Thymus (tissue), 11 donors: ENCODE results near the gene ICAM2. TPM values are rescaled to one million over a fixed set of nuclear protein-coding genes. Genes with fewer than 3 reads are reported as not detected.
"Not testable (repeated sequence)": the region's sequence is repeated elsewhere in the genome, so short reads cannot be mapped to it uniquely, and the experiment has no call there.

ENCODE experiments used
- DNase-seq, 9 donors: peaks; one replicate each; pipeline ENCODE4 v3.0.0-alpha.2; 2013; ENCODE audit warnings: low spot score in 9 of 9, low read depth in 6 of 9, missing footprints in 1 of 9
- H3K27ac ChIP-seq, 2 donors: one replicate each; pipeline ENCODE4 v1.5.1; 2013; ENCODE audit warnings: control low read depth in 1 of 2, low read depth in 1 of 2, low read length in 1 of 2, mild to moderate bottlenecking in 1 of 2, moderate library complexity in 1 of 2
- H3K27me3 ChIP-seq, 2 donors: one replicate each; pipeline ENCODE4 v1.5.1; 2013; ENCODE audit warnings: low read length in 1 of 2; ENCODE audit not compliant: control insufficient read depth in 2 of 2, insufficient read depth in 1 of 2
- H3K36me3 ChIP-seq, 2 donors: one replicate each; pipeline ENCODE4 v1.5.1; 2013; ENCODE audit warnings: low read length in 1 of 2, mild to moderate bottlenecking in 1 of 2, moderate library complexity in 1 of 2; ENCODE audit not compliant: control insufficient read depth in 2 of 2, insufficient read depth in 2 of 2
- H3K4me1 ChIP-seq, 2 donors: one replicate each; pipeline ENCODE4 v1.5.1; 2013; ENCODE audit warnings: low read length in 2 of 2; ENCODE audit not compliant: control insufficient read depth in 2 of 2, insufficient read depth in 2 of 2
- H3K4me3 ChIP-seq, 2 donors: one replicate each; pipeline ENCODE4 v1.5.1; 2013; ENCODE audit warnings: low read length in 2 of 2, control low read depth in 1 of 2, mild to moderate bottlenecking in 1 of 2
- H3K9me3 ChIP-seq, 2 donors: one replicate each; pipeline ENCODE4 v1.5.1; 2013; ENCODE audit warnings: low read length in 1 of 2, mild to moderate bottlenecking in 1 of 2; ENCODE audit not compliant: control insufficient read depth in 2 of 2, insufficient read depth in 1 of 2
- WGBS: extraction: QIAGEN DNeasy Blood & Tissue Kit; methylation state at CpG from one replicate; pipeline ENCODE4 v1.1.7; 2013; 5-methylcytosine and 5-hydroxymethylcytosine counted together
- polyA plus RNA-seq: library from polyadenylated mRNA; stranded (reverse); fragments of 200-250 nt; gene quantifications from one replicate; pipeline ENCODE4 v1.2.3, GENCODE V29; 2013
- total RNA-seq: library from RNA; stranded (reverse); fragments of 120-200 nt; gene quantifications from one replicate; pipeline ENCODE4 v1.2.4, GENCODE V29; 2013
- donor health status: healthy.

The ICAM2 gene
- total and polyA plus RNA-seq, 2 donors: 38.6 to 53.9 TPM

- 97% methylated on average over 5 of the region's 5 CpGs for WGBS
- peaks cover 32 to 33% of the 10 kb centered on the region in 2 donors for H3K36me3 ChIP-seq
- H3K27me3 ChIP-seq: no peaks in the 10 kb centered on the region
- H3K4me3 ChIP-seq: no peak overlapping the region
- H3K4me1 ChIP-seq: peaks cover 0 to 5% of the 10 kb centered on the region in 2 donors
- DNase-seq: no peak
- peaks cover 0 to 4% of the 10 kb centered on the region in 2 donors for H3K9me3 ChIP-seq
- no peak overlapping the region for H3K27ac ChIP-seq
Observed at GRCh38 chr17:64008346-64008745, 12.1 kb downstream of the ICAM2 start.

DNA sequence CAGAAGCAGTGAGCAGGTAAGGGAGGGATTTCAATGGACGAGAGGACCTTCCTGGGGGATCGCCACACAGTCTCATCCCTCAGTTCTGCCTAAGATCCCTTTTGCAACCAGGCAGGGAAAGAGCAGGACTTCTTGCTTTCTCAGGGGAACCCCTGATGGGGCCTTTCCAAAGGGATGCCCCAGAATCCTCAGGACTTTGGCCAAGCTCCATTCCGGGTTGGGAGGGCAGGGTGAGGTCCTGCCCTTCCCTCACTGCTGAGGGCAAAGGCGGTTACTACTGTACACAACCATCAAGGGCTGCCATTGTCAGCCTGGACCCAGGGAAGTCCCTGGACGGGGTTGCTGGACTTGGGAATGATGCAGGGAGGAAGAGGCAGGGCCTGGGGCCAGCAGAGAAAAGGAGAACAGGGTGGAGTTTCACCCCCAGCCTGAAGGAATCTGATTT lies 12.6 kb downstream of the ICAM2 start:
- WGBS: 92% methylated on average over 5 of the region's 5 CpGs
- H3K27ac ChIP-seq: peak overlapping the region in 1 of 2 donors; percentile 50
- peaks cover 0 to 4% of the 10 kb centered on the region in 2 donors for H3K9me3 ChIP-seq
- no peak overlapping the region for H3K4me3 ChIP-seq
- H3K27me3 ChIP-seq: no peaks in the 10 kb centered on the region
- H3K36me3 ChIP-seq: peaks cover 37 to 38% of the 10 kb centered on the region in 2 donors
- DNase-seq: no peak
- peaks cover 0 to 5% of the 10 kb centered on the region in 2 donors for H3K4me1 ChIP-seq

DNA sequence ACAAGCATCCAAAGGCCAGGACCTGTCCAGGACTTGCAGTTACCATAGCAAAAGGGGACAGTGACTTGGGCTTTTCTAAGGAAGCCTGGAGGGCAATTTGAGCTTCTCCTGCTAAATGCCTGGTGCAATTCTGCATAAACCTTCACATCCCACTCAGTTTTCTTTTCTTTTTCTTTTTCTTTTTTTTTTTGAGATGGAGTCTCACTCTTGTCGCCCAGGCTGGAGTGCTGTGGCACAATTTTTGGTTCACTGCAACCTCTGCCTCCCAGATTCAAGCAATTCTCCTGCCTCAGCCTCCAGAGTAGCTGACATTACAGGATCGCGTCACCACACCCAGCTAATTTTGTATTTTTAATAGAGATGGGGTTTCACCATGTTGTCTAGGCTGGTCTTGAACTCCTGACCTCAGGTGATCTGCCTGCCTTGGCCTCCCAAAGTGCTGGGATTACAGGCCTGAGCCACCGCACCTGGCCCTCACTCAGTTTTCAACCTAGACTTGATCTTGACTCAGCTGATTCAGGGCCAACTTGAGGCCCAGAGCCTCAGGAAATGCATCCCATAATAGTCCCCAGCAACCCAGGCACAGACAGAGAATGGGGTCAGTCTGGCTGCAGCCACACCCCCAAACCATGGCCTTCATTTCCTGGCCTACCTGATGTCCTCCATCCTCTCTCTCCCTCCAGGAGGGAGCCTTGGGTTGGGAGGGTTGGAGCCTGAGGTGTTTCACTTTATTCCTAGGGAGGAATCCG lies 13.2 kb downstream of the ICAM2 start:
- not testable (repeated sequence) for H3K4me1 ChIP-seq, H3K4me3 ChIP-seq, H3K27me3 ChIP-seq, H3K9me3 ChIP-seq, DNase-seq
- Histone ChIP-seq H3K36me3 (peaks cover 42 to 43% of the 10 kb centered on the region in 2 donors), H3K27ac (peak overlapping the region in 1 of 2 donors; percentile 50)
- 96% methylated on average over 5 of the region's 5 CpGs for WGBS

GRCh38 chr17:64006361-64007088 lies 13.9 kb downstream of the ICAM2 start:
- Histone ChIP-seq H3K9me3 (peaks cover 0 to 4% of the 10 kb centered on the region in 2 donors), H3K27me3 (no peaks in the 10 kb centered on the region), H3K27ac (peak overlapping the region in 1 of 2 donors; percentile 41), H3K4me1 (peaks cover 0 to 5% of the 10 kb centered on the region in 2 donors), H3K4me3 (no peak overlapping the region), H3K36me3 (peaks cover 43 to 44% of the 10 kb centered on the region in 2 donors)
- WGBS: 87% methylated on average over 13 of the region's 13 CpGs
- DNase-seq: no peak

- peaks cover 43 to 44% of the 10 kb centered on the region in 2 donors for H3K36me3 ChIP-seq
Observed at GRCh38 chr17:64005734-64006167, 14.7 kb downstream of the ICAM2 start.

DNA sequence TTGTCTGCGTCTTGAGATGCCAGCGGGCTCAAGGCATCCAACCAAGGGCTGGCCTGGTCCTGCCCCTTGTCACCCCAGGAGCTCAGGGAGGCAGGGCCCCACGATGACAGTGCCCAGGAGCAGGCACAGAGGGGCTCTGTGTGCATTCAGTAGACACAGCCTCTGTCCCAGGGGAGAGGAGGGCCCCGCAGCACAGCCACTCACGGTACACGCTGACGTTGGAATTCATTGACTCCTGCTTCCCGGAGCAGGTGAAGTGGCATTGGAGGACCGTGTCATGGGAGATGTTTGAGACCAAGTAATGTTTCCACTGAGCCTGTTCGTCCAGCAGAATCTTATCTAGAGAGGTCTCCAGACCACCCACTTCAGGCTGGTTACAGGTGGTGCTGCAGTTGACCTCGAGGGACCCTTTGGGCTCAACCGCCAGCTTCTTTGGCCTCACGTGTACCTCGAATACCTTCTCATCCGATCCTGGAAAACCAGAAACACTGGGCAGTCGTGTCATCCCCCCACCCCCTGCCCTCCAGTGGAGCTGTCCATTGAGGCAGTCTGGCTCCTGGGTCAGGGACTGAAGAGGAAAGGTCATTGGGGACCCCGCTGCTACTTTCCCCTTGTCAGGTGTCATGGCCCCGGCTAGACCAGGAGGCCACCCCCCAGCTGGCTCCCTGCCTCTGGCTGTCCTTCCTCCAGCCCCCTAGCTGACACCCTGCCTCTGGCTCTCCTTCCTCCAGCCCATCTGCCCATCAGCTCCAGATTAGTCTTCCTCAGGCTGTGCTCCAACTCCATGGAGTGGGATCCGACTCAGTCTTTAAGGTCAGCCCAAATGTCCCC lies 15.3 kb downstream of the ICAM2 start:
- peaks cover 43% of the 10 kb centered on the region in 2 donors for H3K36me3 ChIP-seq
- no peaks in the 10 kb centered on the region for H3K27me3 ChIP-seq
- DNase-seq: no peak
- H3K9me3 ChIP-seq: peaks cover 0 to 4% of the 10 kb centered on the region in 2 donors
- 95% methylated on average over 19 of the region's 19 CpGs for WGBS
- peaks cover 0 to 5% of the 10 kb centered on the region in 2 donors for H3K4me1 ChIP-seq
- no peak overlapping the region for H3K4me3 ChIP-seq
- no peak overlapping the region for H3K27ac ChIP-seq

More at GRCh38 chr17:64005734-64006167, 14.7 kb downstream of the ICAM2 start:
- no peak for DNase-seq
- no peak overlapping the region for H3K27ac ChIP-seq
- peaks cover 0 to 4% of the 10 kb centered on the region in 2 donors for H3K9me3 ChIP-seq
- H3K27me3 ChIP-seq: no peaks in the 10 kb centered on the region
- WGBS: 80% methylated on average over 6 of the region's 6 CpGs
- H3K4me1 ChIP-seq: peaks cover 0 to 5% of the 10 kb centered on the region in 2 donors
- no peak overlapping the region for H3K4me3 ChIP-seq

GRCh38 chr17:64004218-64004770 lies 16.1 kb downstream of the ICAM2 start:
- Histone ChIP-seq H3K4me1 (peaks cover 0 to 7% of the 10 kb centered on the region in 2 donors), H3K27ac (no peak overlapping the region), H3K27me3 (peaks cover 0 to 4% of the 10 kb centered on the region in 2 donors), H3K36me3 (peaks cover 39 to 43% of the 10 kb centered on the region in 2 donors), H3K9me3 (no peaks in the 10 kb centered on the region), H3K4me3 (no peak overlapping the region)
- DNase-seq: no peak
- 97% methylated on average over 7 of the region's 7 CpGs for WGBS

- Histone ChIP-seq H3K27ac (no peak overlapping the region), H3K4me3 (no peak overlapping the region), H3K36me3 (peaks cover 37 to 39% of the 10 kb centered on the region in 2 donors), H3K4me1 (peaks cover 6 to 14% of the 10 kb centered on the region in 2 donors), H3K9me3 (no peaks in the 10 kb centered on the region), H3K27me3 (peaks cover 0 to 10% of the 10 kb centered on the region in 2 donors)
- WGBS: 95% methylated on average over 13 of the region's 13 CpGs
- no peak for DNase-seq
Observed at GRCh38 chr17:64003526-64004121, 16.8 kb downstream of the ICAM2 start.
